HG02642 (cell line): Measurements from ENCODE around the gene NEK6.

Experiments used
- ATAC-seq: cut with Tn5 transposase; IDR thresholded peaks from one replicate; pipeline ENCODE4 v1.9.1; 2021; ENCODE audit warnings: mild to moderate bottlenecking; ENCODE audit not compliant: unreplicated experiment, poor library complexity

Gene NEK6

GRCh38 chr9:124257844-124258606, at the start of gene NEK6:
Gene NEK6, plus strand, starts transcription at chr9:124257949. Its CDS starts 44,016 bp downstream, at chr9:124301965.
- ATAC-seq = peak; percentile 25

DNA sequence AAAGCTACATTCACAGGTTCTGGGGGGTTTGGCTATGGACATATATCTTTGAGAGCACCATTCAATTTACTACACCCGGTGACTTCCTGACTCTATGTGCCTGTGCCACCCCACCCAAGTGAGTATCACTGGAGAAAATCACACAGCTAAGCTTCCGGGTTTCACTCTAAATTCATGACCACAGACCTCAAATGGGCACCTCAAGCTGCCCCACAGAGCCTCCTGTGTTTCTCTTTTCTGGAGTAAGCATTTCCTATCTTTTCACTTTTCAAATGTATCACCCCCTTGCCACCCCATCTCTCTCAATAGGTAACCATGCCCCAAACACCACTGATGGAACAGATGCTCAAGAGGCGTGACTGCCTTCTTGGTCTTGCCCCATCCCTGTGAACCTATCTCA, 49.2 kb upstream of the NEK6 start:
- no peak for ATAC-seq

GRCh38 chr9:124209279-124209678, 48.5 kb upstream of the NEK6 start:
- no peak for ATAC-seq

DNA sequence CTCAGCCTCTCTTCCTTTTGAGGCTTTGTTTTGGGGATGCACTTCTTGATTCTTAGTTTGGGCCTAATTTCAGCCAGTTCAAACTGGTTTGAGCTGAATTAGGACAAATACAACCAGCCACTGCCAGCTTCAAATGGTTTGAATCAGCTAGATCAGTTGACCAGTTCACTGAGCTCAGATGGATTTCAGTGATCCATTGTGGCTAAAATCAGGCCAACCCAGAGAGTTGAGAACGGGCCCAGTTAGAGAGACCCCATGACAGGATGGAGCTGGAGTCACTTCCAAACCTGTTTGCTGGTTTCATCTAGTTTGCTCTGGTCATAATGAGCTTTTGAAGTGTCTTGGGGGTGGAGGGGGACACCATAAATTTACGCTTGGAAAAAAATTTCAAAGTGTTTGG, 48.0 kb upstream of the NEK6 start:
- no peak for ATAC-seq

DNA sequence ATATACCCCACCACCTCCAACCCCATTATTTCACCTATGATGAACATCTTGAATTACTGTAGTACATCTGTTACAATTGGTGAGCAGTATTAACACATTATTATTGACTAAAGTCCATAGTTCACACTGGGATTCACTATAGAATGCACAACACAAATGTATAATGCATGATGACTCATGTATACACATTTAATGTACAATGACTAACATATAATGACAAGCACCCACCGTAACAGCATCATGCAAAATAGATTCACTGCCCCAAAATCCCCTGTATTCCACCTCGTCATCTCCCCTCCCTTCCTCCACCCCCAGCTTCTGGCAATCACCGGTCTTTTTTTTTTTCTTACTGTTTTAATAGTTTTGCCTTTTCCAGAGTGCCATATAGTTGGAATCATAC, 47.1 kb upstream of the NEK6 start:
- no peak for ATAC-seq

DNA sequence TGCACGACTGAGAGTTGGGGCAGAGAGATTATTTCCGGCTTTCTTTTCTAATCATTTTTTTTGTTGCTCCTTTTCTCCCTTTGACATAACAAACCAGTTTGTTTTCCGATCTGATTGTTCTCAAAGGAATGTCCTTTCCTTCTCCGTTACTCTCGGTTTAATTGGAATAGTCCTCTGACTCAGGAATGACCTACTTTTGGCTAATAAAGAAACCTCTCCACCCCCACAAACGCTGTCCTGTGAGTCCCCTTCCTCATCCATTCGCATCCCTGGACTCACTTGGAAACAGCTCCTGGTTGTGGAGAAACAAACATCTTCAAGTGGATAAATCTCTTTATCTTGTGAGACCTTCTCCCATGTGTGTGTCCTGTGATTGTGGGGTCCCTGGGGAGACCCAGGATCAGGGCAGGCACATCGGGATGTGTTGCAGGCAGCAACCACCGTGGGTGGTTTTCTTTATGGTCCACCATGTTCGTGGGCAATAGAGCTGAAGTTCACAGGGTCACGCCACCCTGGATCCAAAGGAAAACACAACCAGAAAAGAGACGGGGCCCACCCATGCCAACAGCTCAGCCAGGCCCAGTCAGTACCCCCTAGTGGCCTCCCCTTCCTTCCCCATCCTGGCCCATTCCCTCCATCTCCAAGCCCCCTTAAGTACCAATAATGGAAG, 45.2 kb upstream of the NEK6 start:
- ATAC-seq = no peak

GRCh38 chr9:124213396-124213795, 44.4 kb upstream of the NEK6 start:
- no peak for ATAC-seq

DNA sequence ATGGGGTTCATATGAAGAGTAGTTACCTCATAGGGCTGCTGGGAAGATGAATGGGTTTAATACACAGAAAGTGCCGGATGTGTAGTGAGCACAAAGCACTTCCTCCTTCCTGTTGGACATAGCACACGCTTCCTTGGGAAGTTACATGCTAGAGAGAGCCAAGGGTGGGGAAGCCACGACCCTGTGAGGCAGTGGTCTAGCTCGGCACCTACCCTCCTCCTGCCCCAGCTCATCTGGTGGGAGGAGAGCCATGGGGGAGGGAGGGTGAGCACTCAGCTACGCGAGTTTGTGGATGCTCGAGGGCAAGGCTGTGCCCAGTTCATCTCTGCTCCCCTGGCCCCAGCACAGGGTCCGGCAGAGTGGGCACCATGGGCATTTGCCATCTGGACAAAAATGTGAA, 43.6 kb upstream of the NEK6 start:
- no peak for ATAC-seq

DNA sequence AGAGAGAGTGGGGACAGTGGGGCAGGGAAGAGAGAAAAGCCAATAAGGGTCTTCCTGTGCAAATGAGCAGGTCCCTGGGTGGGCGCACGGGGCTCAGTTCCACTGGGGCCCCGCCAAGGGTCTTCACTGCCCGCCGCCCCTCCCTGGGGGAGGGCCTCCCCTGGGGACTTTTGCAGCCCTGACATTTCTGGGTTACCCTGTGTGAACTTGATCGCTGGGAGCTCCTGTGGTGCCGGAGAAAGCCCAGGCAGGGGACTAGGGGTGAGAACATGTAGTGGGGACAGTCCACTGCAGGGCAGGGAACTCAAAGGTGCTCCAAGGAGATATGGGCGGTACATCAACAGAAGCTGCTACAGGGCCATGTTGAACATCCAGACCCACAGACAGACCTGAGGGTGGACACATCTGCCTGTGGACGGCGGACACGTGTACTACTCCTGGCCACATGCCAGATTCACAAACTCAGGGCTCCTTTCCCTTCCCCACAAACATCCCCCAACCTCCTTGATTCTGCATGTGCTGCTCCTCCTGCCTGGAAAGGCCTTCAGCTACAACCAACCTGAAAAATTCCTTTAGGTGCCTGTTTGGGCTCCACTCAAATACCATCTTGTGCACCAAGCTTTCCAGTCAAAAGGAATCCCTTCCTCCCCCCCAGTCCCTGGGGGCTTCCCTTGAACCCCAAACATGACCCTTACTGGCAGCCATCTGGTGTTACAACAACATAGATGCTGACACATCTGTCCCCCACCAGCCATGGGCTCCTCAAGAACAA, 43.0 kb upstream of the NEK6 start:
- no peak for ATAC-seq

- ATAC-seq = no peak
These were observed 42.3 kb upstream of the NEK6 start for GRCh38 chr9:124215368-124215910.

DNA sequence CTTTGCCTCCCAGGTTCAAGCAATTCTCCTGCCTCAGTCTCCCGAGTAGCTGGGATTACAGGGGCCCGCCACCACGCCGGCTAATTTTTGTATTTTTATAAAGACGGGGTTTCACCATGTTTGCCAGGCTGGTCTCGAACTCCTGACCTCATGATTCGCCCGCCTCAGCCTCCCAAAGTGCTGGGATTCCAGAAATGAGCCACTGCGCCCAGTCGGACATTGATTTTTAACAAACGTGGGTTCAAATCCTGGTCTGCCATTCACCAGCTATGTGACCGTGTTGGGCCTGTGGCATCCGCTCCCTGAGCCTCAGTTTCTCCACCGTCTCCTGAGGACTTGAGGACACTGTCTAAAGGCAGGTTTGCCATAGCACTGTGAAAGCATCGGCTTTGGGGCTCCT, 41.8 kb upstream of the NEK6 start:
- no peak for ATAC-seq

GRCh38 chr9:124216474-124217176, 41.1 kb upstream of the NEK6 start:
- no peak for ATAC-seq

GRCh38 chr9:124217836-124218437, 39.8 kb upstream of the NEK6 start:
- ATAC-seq = no peak

- ATAC-seq = peak; percentile 68
These were observed 39.2 kb upstream of the NEK6 start for GRCh38 chr9:124218438-124218982.

DNA sequence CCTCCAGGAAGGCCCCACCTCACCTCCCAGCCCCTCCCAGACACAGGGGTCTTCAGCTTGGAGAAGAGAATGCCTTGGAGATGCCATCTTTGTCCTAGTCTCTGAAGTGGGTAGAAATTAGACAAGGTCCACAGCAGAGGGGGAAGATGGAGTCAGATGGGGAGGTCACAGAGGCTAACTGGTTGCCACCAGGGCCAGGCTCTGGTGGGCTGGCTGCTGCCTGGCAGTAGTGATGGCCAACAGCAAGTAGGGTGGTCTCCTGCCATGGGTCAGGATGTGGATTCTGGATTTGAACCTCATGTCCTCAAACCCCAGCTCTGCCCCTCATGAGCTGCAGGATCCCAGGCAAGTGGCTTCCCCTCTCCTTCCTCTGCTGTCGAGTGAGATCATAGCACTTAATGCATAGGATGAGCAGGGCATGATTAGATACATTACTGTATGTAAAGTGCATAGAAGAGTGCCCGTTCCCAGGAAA, 38.7 kb upstream of the NEK6 start:
- ATAC-seq = peak; percentile 15

DNA sequence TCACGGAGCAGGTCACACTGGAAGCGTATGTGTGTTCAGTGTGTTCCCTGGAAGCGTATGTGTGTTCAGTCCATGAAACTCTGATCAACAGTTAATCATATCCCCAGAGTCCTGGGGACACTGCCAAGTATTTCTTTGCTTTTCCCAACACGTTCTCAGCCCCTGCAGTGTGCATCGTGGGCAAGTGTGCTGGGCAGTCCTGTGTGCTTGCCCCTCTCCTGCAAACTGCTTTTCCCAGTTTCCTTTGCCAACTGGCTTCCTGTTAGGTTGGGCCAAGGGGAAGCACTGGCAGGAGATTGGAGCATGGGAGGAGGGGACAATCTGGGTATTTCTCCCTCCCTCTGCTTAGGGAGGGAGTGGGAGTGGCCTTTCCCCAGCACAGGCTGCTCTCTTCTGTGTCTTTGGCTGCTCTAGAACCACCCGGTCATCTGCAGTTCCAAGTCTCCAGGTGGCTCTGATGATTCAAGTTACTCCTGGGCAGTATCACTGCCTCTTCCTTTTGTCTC, 36.8 kb upstream of the NEK6 start:
- no peak for ATAC-seq

DNA sequence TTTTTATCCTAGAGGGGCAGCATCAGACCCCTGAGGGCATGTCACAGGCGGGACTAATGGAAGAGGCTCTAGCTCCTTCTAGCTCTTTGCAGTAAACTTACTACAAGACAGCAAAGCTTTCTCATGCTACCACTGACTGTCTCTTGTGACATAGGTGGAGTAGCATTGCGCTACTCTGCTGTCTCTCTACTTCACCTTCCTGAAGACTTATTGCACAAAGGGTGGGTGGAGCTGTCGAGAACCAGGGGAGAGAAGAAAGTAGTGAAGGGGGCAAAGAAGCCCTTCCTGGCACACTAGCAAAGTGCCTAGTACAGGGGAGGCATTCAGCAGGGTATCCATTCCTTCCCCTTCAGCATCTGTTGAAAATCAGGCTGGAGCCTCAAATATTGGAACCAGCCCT, 36.1 kb upstream of the NEK6 start:
- no peak for ATAC-seq

GRCh38 chr9:124222109-124222508, 35.6 kb upstream of the NEK6 start:
- ATAC-seq = no peak
